Natural killer cell (primary cell): ENCODE results near the gene PPAN. TPM values are rescaled to one million over a fixed set of nuclear protein-coding genes. Genes with fewer than 3 reads are reported as not detected.

Source experiments
- ATAC-seq, 3 donors: fragments of 150-1000 bp in 2 of 3; fragments of 200-7000 bp in 1 of 3; cut with Tn5 transposase; 1 replicate in 1 of 3; 2 replicates in 2 of 3; pipeline ENCODE4 v1.10.0; 2021; ENCODE audit warnings: mild to moderate bottlenecking in 2 of 3, moderate library complexity in 2 of 3
- DNase-seq, 2 donors: peaks; one replicate each; pipeline versions ENCODE4 v3.0.0 to v3.0.0-alpha.2; 2013 to 2021; ENCODE audit warnings: mixed read lengths in 1 of 2
- H3K27ac ChIP-seq: one replicate; pipeline ENCODE4 v1.5.1; 2013; ENCODE audit warnings: mild to moderate bottlenecking, low read length
- H3K27me3 ChIP-seq: one replicate; pipeline ENCODE4 v1.6.1; 2013; ENCODE audit warnings: low read length; ENCODE audit not compliant: control insufficient read depth, insufficient read depth
- H3K36me3 ChIP-seq: one replicate; pipeline ENCODE4 v1.6.1; 2013; ENCODE audit warnings: low read length; ENCODE audit not compliant: control insufficient read depth, insufficient read depth
- H3K4me1 ChIP-seq: one replicate; pipeline ENCODE4 v1.6.1; 2013; ENCODE audit warnings: low read length; ENCODE audit not compliant: control insufficient read depth, insufficient read depth
- H3K4me3 ChIP-seq: one replicate; pipeline ENCODE4 v1.5.1; 2013; ENCODE audit warnings: low read length
- H3K9me3 ChIP-seq: one replicate; pipeline ENCODE4 v1.6.1; 2013; ENCODE audit warnings: low read length; ENCODE audit not compliant: control insufficient read depth, insufficient read depth
- H3K27ac Mint-ChIP-seq, 2 donors: one replicate each; pipeline ENCODE4 v1.8.0; 2022; ENCODE audit warnings: mild to moderate bottlenecking in 2 of 2, mixed read lengths in 2 of 2, moderate library complexity in 1 of 2
- H3K27me3 Mint-ChIP-seq, 2 donors: one replicate each; pipeline ENCODE4 v1.8.0; 2022; ENCODE audit warnings: low read depth in 2 of 2, mixed read lengths in 2 of 2
- H3K36me3 Mint-ChIP-seq: one replicate; pipeline ENCODE4 v1.8.0; 2022; ENCODE audit warnings: mixed read lengths
- H3K4me1 Mint-ChIP-seq, 2 donors: one replicate each; pipeline ENCODE4 v1.8.0; 2022; ENCODE audit warnings: mixed read lengths in 2 of 2
- H3K4me3 Mint-ChIP-seq: one replicate; pipeline ENCODE4 v1.8.0; 2022; ENCODE audit warnings: mild to moderate bottlenecking, moderate library complexity, mixed read lengths
- H3K9me3 Mint-ChIP-seq, 2 donors: one replicate each; pipeline ENCODE4 v1.8.0; 2022; ENCODE audit warnings: mixed read lengths in 2 of 2
- CTCF ChIP-seq: fragments of 200-600 bp; IDR thresholded peaks from one replicate; pipeline ENCODE4 v1.8.0; 2022; ENCODE audit warnings: antibody characterized with exemption
- WGBS: methylation state at CpG from one replicate; pipeline ENCODE4 v1.1.7; 2013; ENCODE audit warnings: missing lambda C conversion rate; ENCODE audit not compliant: insufficient coverage; 5-methylcytosine and 5-hydroxymethylcytosine counted together
- intact Hi-C: fragments of 100-400 bp; cut with micrococcal nuclease; formaldehyde crosslinking; loops from one replicate; pipeline ENCODE4 v1.14.2; 2022
- total RNA-seq, 4 donors: library from RNA; stranded (reverse); fragments of 120-200 nt in 1 of 4; gene quantifications; one replicate each; pipeline versions ENCODE4 v1.2.3 to v1.2.4, GENCODE V29; 2013 to 2022

PPAN gene
- total RNA-seq, 3 donors from 2014 or later (not counting 1 experiment from before 2014, with no cell fraction given), result 60.0 to 72.2 (median 69.2) TPM

- 88% methylated on average over 21 of the region's 21 CpGs for WGBS
- H3K36me3 ChIP-seq, result peaks cover 43% of the 10 kb centered on the region
- peaks cover 77% of the 10 kb centered on the region for H3K4me1 ChIP-seq
- intact Hi-C loops, result loop anchor here (5.0 kb wide), 1 partner anchor 135 kb away; the partner anchor contains the start of gene MRPL4
- no peaks in the 10 kb centered on the region for H3K27me3 ChIP-seq
- peak overlapping the region; percentile 88 to 95 for H3K27ac Mint-ChIP-seq
- DNase-seq (peak in 1 of 2 donors; percentile 4), ATAC-seq (no peak)
- no peaks in the 10 kb centered on the region for H3K9me3 ChIP-seq
- peaks cover 37 to 64% of the 10 kb centered on the region in 2 donors for H3K4me1 Mint-ChIP-seq
- no peaks in the 10 kb centered on the region for H3K27me3 Mint-ChIP-seq
- H3K36me3 Mint-ChIP-seq, result no peaks in the 10 kb centered on the region
- no peak for TF ChIP-seq CTCF
- H3K27ac ChIP-seq, result no peak overlapping the region
- no peaks in the 10 kb centered on the region for H3K9me3 Mint-ChIP-seq
- peak overlapping the region; percentile 82 for H3K4me3 Mint-ChIP-seq
- H3K4me3 ChIP-seq, result no peak overlapping the region
Measured at GRCh38 chr19:10116866-10117616, 10.9 kb downstream of the PPAN start.

- Mint-ChIP-seq H3K4me3 (peak overlapping the region; percentile 92), H3K36me3 (no peaks in the 10 kb centered on the region), H3K27me3 (no peaks in the 10 kb centered on the region), H3K4me1 (peaks cover 20 to 45% of the 10 kb centered on the region in 2 donors), H3K9me3 (no peaks in the 10 kb centered on the region), H3K27ac (peak overlapping the region; percentile 90)
- no peaks in the 10 kb centered on the region for H3K27me3 ChIP-seq
- H3K9me3 ChIP-seq, result no peaks in the 10 kb centered on the region
- peaks cover 58% of the 10 kb centered on the region for H3K4me1 ChIP-seq
- peaks cover 39% of the 10 kb centered on the region for H3K36me3 ChIP-seq
- no peak for ATAC-seq
- peak overlapping the region; percentile 64 for H3K27ac ChIP-seq
- intact Hi-C loops, result loop anchor here (1.0 to 5.0 kb wide), 2 partner anchors 33 to 133 kb away; partner anchors contain the start of genes MRPL4 and SHFL
- 55% methylated on average over 12 of the region's 12 CpGs for WGBS
- no peak for TF ChIP-seq CTCF
- peak overlapping the region; percentile 66 for H3K4me3 ChIP-seq
- peak in 1 of 2 donors; percentile 28 for DNase-seq
Measured at GRCh38 chr19:10118960-10119359, 12.8 kb downstream of the PPAN start.

GRCh38 chr19:10120538-10121189 is 14.5 kb downstream of the PPAN start:
- Mint-ChIP-seq H3K9me3 (no peaks in the 10 kb centered on the region), H3K27me3 (no peaks in the 10 kb centered on the region), H3K4me1 (peaks cover 13 to 30% of the 10 kb centered on the region in 2 donors), H3K27ac (no peak overlapping the region), H3K36me3 (no peaks in the 10 kb centered on the region), H3K4me3 (no peak overlapping the region)
- Histone ChIP-seq H3K9me3 (no peaks in the 10 kb centered on the region), H3K27me3 (no peaks in the 10 kb centered on the region), H3K4me1 (peaks cover 44% of the 10 kb centered on the region), H3K4me3 (no peak overlapping the region), H3K27ac (no peak overlapping the region), H3K36me3 (peaks cover 24% of the 10 kb centered on the region)
- ATAC-seq, result no peak
- peak in 1 of 2 donors; percentile 3 for DNase-seq
- intact Hi-C loops, result no loop called here
- 92% methylated on average over 7 of the region's 9 CpGs for WGBS
- TF ChIP-seq CTCF, result no peak
